Peyer's patch (tissue), 4 donors: ENCODE data around the gene ANG.

Experiments
- POLR2A ChIP-seq, 2 donors: fragments of 450-650 bp; IDR thresholded peaks; one replicate each; pipeline ENCODE4 v1.5.1; 2017; ENCODE audit warnings: antibody characterized with exemption in 2 of 2, mild to moderate bottlenecking in 2 of 2, moderate library complexity in 2 of 2
- TF ChIP-seq, protein P1 (sequence below), 6 experiments: fragments of 450-650 bp in 4 of 6; fragments of 200-600 bp in 2 of 6; sonication (generic) in 1 of 6; IDR thresholded peaks; one replicate each; pipeline ENCODE4 v1.5.1; 2017 to 2019; ENCODE audit warnings: antibody characterized with exemption in 6 of 6, mild to moderate bottlenecking in 3 of 6, moderate library complexity in 1 of 6

GRCh38 chr14:20682435-20683124 lies 6.0 kb upstream of the ANG start:
- TF ChIP-seq, protein P1, sequence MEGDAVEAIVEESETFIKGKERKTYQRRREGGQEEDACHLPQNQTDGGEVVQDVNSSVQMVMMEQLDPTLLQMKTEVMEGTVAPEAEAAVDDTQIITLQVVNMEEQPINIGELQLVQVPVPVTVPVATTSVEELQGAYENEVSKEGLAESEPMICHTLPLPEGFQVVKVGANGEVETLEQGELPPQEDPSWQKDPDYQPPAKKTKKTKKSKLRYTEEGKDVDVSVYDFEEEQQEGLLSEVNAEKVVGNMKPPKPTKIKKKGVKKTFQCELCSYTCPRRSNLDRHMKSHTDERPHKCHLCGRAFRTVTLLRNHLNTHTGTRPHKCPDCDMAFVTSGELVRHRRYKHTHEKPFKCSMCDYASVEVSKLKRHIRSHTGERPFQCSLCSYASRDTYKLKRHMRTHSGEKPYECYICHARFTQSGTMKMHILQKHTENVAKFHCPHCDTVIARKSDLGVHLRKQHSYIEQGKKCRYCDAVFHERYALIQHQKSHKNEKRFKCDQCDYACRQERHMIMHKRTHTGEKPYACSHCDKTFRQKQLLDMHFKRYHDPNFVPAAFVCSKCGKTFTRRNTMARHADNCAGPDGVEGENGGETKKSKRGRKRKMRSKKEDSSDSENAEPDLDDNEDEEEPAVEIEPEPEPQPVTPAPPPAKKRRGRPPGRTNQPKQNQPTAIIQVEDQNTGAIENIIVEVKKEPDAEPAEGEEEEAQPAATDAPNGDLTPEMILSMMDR (IDR thresholded peaks at IDR 0.05) = no peak
- TF ChIP-seq POLR2A (IDR thresholded peaks at IDR 0.05) = peak; percentile 66 to 90
